SH-SY5Y (cell line): ENCODE measurements around the gene THUMPD2.

Experiments
- GATA2 ChIP-seq: IDR thresholded peaks from 2 replicates; pipeline ENCODE4 v1.6.1; 2011; ENCODE audit warnings: mild to moderate bottlenecking, low read depth, low read length
- GATA3 ChIP-seq: IDR thresholded peaks from 2 replicates; pipeline ENCODE4 v1.6.1; 2011; ENCODE audit warnings: low read depth, mild to moderate bottlenecking, low read length, moderate library complexity

DNA sequence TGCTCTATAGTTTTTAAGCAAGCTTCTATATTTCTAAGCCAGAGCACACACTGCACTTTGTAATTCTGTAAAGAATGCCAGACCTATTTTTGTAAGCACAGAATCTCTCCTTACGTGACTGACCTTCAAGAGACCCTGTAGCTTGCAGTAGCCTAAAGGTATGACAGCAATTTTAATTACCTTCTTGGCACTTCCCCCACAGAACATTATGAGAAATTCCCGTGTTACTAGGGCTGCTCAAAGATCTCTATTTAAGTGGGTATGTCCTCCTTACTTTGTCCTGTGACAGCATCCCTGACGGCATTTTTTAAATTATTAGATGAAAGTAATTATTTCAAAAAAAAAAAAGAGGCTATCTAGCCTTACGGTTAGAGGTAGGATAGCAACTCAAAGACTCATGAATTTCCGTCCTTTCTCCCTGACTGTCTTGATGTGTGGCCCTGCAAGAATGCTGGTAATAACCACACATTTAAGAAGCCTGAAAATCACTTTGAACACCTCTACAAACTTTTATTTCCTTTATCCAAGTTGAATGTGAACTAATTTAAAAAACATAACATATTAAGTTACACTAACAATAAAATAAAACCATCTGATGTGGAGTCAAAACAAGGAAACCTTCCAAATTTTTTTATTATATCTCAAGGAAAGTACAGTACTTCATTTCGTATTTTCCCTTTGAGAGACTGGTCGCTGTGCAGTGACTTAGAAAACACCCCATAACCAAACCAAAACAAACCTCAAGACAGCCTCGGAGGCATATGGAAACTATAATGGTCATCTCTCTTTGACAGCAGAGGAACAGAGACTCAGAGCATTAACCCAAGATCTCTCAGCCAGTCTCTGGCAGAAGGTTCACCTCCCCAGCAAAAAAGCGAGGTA is 54.9 kb downstream of the THUMPD2 start:
- TF ChIP-seq GATA2 (no peak), GATA3 (no peak)
